Esophagus muscularis mucosa (tissue), 4 donors: ENCODE measurements around the gene UCK1. TPM values are rescaled to one million over a fixed set of nuclear protein-coding genes. Genes with fewer than 3 reads are reported as not detected.

Source experiments
- DNase-seq: peaks from one replicate; pipeline ENCODE4 v3.0.0-alpha.2; 2017; ENCODE audit errors: extremely low spot score
- H3K27ac ChIP-seq, 4 donors: fragments of 200-600 bp; sonication (generic); replicated peaks in 1 of 4; 1 replicate in 3 of 4; 2 replicates in 1 of 4; pipeline ENCODE4 v1.5.1; 2016 to 2019; ENCODE audit warnings: mild to moderate bottlenecking in 1 of 4
- H3K27me3 ChIP-seq, 4 donors: fragments of 200-600 bp; sonication (generic); one replicate each; pipeline versions ENCODE4 v1.5.1 to v1.6.0; 2016 to 2019
- H3K36me3 ChIP-seq, 4 donors: fragments of 200-600 bp; sonication (generic); one replicate each; pipeline ENCODE4 v1.5.1; 2016 to 2019
- H3K4me1 ChIP-seq, 4 donors: fragments of 200-600 bp; sonication (generic); one replicate each; pipeline ENCODE4 v1.5.1; 2016 to 2019
- H3K4me3 ChIP-seq, 4 donors: fragments of 200-600 bp; sonication (generic); 1 replicate in 2 of 4; 2 replicates in 2 of 4; pipeline ENCODE4 v1.5.1; 2016 to 2019; ENCODE audit warnings: mild to moderate bottlenecking in 4 of 4, moderate library complexity in 1 of 4
- H3K9me3 ChIP-seq, 4 donors: fragments of 200-600 bp; sonication (generic); 1 replicate in 3 of 4; 2 replicates in 1 of 4; pipeline ENCODE4 v1.5.1; 2016 to 2019
- EP300 ChIP-seq: sonication (generic); formaldehyde crosslinking; IDR thresholded peaks from one replicate; pipeline ENCODE4 v1.6.1; 2017; ENCODE audit warnings: antibody characterized with exemption
- POLR2A ChIP-seq: fragments of 450-650 bp; IDR thresholded peaks from one replicate; pipeline ENCODE4 v1.6.1; 2017; ENCODE audit warnings: antibody characterized with exemption, moderate library complexity, mild to moderate bottlenecking, low read depth
- POLR2AphosphoS5 ChIP-seq, 2 donors: sonication (generic); formaldehyde crosslinking; IDR thresholded peaks; one replicate each; pipeline ENCODE4 v1.6.1; 2017; ENCODE audit warnings: antibody characterized with exemption in 2 of 2
- WGBS: methylation state at CpG from one replicate; pipeline ENCODE4 v1.1.5; 2018; 5-methylcytosine and 5-hydroxymethylcytosine counted together
- intact Hi-C: fragments of 100-400 bp; cut with DNase I; formaldehyde crosslinking; loops from one replicate; pipeline ENCODE4 v1.15.1; 2023
- total RNA-seq, 4 donors: library from RNA; depleted of rRNA; stranded (reverse); fragments of >200 nt; gene quantifications; one replicate each; pipeline versions ENCODE4 v1.1.0 to v1.2.1, GENCODE V29; 2016
- TF ChIP-seq, protein P1 (sequence below), 3 experiments: fragments of 200-600 bp in 2 of 3; fragments of 450-650 bp in 1 of 3; sonication (generic) in 2 of 3; IDR thresholded peaks; one replicate each; pipeline ENCODE4 v1.5.1; 2017 to 2019; ENCODE audit warnings: antibody characterized with exemption in 3 of 3, mild to moderate bottlenecking in 2 of 3, moderate library complexity in 1 of 3

Gene UCK1
- total RNA-seq, 4 donors from 2014 or later = 47.3 to 63.9 (median 54.0) TPM

GRCh38 chr9:131511880-131512279 is 19.2 kb downstream of the UCK1 start:
- Histone ChIP-seq H3K27ac (no peak overlapping the region), H3K36me3 (peaks cover 74 to 98% (median 88%) of the 10 kb centered on the region in 4 donors), H3K27me3 (no peaks in the 10 kb centered on the region), H3K4me1 (peaks cover 0 to under 1% (median 0%) of the 10 kb centered on the region in 4 donors), H3K4me3 (no peak overlapping the region), H3K9me3 (no peaks in the 10 kb centered on the region)
- intact Hi-C loops = no loop called here
- no peak for DNase-seq
- WGBS = 99% methylated on average over 5 of the region's 6 CpGs
- no peak for TF ChIP-seq POLR2A
- no peak for TF ChIP-seq EP300
- TF ChIP-seq, protein P1, sequence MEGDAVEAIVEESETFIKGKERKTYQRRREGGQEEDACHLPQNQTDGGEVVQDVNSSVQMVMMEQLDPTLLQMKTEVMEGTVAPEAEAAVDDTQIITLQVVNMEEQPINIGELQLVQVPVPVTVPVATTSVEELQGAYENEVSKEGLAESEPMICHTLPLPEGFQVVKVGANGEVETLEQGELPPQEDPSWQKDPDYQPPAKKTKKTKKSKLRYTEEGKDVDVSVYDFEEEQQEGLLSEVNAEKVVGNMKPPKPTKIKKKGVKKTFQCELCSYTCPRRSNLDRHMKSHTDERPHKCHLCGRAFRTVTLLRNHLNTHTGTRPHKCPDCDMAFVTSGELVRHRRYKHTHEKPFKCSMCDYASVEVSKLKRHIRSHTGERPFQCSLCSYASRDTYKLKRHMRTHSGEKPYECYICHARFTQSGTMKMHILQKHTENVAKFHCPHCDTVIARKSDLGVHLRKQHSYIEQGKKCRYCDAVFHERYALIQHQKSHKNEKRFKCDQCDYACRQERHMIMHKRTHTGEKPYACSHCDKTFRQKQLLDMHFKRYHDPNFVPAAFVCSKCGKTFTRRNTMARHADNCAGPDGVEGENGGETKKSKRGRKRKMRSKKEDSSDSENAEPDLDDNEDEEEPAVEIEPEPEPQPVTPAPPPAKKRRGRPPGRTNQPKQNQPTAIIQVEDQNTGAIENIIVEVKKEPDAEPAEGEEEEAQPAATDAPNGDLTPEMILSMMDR (IDR thresholded peaks at IDR 0.05) = no peak
- no peak for TF ChIP-seq POLR2AphosphoS5 (IDR thresholded peaks at IDR 0.05)

DNA sequence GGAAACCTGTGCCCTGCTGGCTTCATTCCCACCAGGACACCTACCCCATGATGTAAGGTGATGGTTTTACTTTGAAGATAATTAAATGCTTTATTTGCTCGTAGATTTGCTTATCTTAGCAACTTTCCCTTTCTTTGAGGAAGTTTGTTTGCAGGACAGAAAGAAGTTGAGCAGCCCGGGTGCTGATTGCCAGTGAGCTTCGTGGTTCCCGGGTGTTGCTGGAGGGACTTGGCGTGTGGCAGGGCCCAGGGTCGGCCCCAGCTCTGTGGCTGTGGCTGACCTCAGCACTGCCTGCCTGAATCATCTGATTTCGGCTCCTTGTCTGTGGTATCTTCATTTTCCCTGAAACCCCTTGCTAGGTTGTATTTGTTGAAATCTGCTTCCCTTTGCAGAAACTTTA is 19.6 kb downstream of the UCK1 start:
- peaks cover 69 to 93% (median 83%) of the 10 kb centered on the region in 4 donors for H3K36me3 ChIP-seq
- WGBS = 80% methylated on average over 7 of the region's 7 CpGs
- no peak overlapping the region for H3K4me3 ChIP-seq
- no peak for TF ChIP-seq EP300
- no peak for TF ChIP-seq POLR2A
- TF ChIP-seq, protein P1 (IDR thresholded peaks at IDR 0.05) = no peak
- no peak for TF ChIP-seq POLR2AphosphoS5 (IDR thresholded peaks at IDR 0.05)
- H3K4me1 ChIP-seq = no peaks in the 10 kb centered on the region
- H3K27me3 ChIP-seq = no peaks in the 10 kb centered on the region
- no peak for DNase-seq
- no peaks in the 10 kb centered on the region for H3K9me3 ChIP-seq
- no peak overlapping the region for H3K27ac ChIP-seq
- intact Hi-C loops = no loop called here

GRCh38 chr9:131505012-131505411 is 26.1 kb downstream of the UCK1 start:
- H3K27ac ChIP-seq = no peak overlapping the region
- no peaks in the 10 kb centered on the region for H3K9me3 ChIP-seq
- peaks cover 17 to 37% (median 29%) of the 10 kb centered on the region in 4 donors for H3K4me1 ChIP-seq
- H3K36me3 ChIP-seq = peaks cover 9 to 39% (median 24%) of the 10 kb centered on the region in 4 donors
- H3K27me3 ChIP-seq = no peaks in the 10 kb centered on the region
- intact Hi-C loops = no loop called here
- H3K4me3 ChIP-seq = no peak overlapping the region
- TF ChIP-seq POLR2A (no peak), POLR2AphosphoS5 (IDR thresholded peaks at IDR 0.05) (no peak), EP300 (no peak)
- TF ChIP-seq, protein P1 (IDR thresholded peaks at IDR 0.05) = no peak
- DNase-seq = no peak
- WGBS = 89% methylated on average over 8 of the region's 8 CpGs

DNA sequence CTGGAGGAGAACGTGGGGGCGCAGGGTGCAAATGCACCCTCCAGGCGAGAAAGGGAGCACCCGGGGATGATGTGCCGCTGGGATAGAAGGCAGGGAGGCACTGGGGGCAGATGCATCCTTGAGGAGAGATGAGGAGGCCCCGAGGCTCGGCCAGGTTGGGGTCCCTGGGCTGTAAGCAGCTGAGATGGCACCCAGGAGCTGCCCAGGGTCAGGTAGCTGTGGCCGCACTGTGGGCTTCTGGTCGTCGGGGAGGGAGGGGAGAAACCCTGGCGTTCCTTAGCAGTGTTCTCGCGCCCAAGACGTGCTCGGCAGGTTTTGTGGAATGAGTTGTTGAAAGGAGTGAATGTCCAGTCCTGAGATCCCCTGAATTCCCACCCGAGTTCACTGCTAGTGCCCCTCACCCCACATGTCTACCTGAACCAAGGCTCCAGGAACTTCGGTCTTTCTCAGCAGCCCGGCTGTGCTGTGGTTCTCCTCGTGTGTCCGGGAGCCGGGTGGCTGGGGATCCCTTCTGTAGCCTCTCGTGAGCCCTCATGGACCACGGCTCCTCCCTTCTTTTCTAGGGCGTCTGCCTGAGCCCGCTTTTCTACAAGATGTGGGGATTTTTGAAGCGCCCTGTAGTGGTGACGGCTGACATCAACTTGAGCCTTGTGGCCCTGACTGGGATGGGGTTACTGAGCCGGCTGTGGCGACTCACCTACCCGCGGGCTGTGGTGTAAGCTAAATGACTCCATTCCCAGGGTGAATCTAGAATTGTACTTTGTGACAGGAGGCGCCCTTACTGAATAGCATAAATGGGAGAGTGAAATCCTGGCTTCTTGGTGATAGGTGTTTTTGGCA is 27.2 kb downstream of the UCK1 start:
- TF ChIP-seq POLR2A (no peak), EP300 (no peak), POLR2AphosphoS5 (IDR thresholded peaks at IDR 0.05) (no peak)
- TF ChIP-seq, protein P1 (IDR thresholded peaks at IDR 0.05) = no peak
- intact Hi-C loops = no loop called here
- 25% methylated on average over 24 of the region's 32 CpGs for WGBS

More for the DNA sequence above, 27.2 kb downstream of the UCK1 start:
- Histone ChIP-seq H3K4me1 (peaks cover 17 to 37% (median 29%) of the 10 kb centered on the region in 4 donors), H3K4me3 (peak overlapping the region; percentile 77 to 98 (median 93)), H3K27ac (peak overlapping the region; percentile 81 to 86 (median 84)), H3K27me3 (no peaks in the 10 kb centered on the region), H3K9me3 (no peaks in the 10 kb centered on the region), H3K36me3 (peaks cover 11 to 39% (median 23%) of the 10 kb centered on the region in 4 donors)
- no peak for DNase-seq
